Breast epithelium (tissue), 4 donors: Measurements from ENCODE around the gene TMEM158. TPM values are rescaled to one million over a fixed set of nuclear protein-coding genes. Genes with fewer than 3 reads are reported as not detected.
A peak's percentile ranks its signal among the peaks of the same experiment; 100 is the strongest.

Experiments
- DNase-seq, 2 donors: peaks; one replicate each; pipeline ENCODE4 v3.0.0-alpha.2; 2019; ENCODE audit warnings: low spot score in 2 of 2
- H3K27ac ChIP-seq, 2 donors: fragments of 200-600 bp; sonication (generic) in 1 of 2; one replicate each; pipeline ENCODE4 v1.5.1; 2016 to 2019; ENCODE audit warnings: mild to moderate bottlenecking in 1 of 2
- H3K27me3 ChIP-seq, 2 donors: fragments of 200-600 bp; sonication (generic) in 1 of 2; one replicate each; pipeline versions ENCODE4 v1.5.1 to v1.6.0; 2017 to 2019; ENCODE audit warnings: control low read depth in 1 of 2, mild to moderate bottlenecking in 1 of 2
- H3K36me3 ChIP-seq: fragments of 200-600 bp; one replicate; pipeline ENCODE4 v1.5.1; 2019
- H3K4me1 ChIP-seq, 2 donors: fragments of 200-600 bp; sonication (generic); one replicate each; pipeline ENCODE4 v1.5.1; 2016 to 2019; ENCODE audit warnings: control low read depth in 1 of 2
- H3K4me3 ChIP-seq, 3 donors: fragments of 200-600 bp; sonication (generic); 1 replicate in 2 of 3; 2 replicates in 1 of 3; pipeline ENCODE4 v1.5.1; 2016 to 2019; ENCODE audit warnings: mild to moderate bottlenecking in 3 of 3, moderate library complexity in 2 of 3
- H3K9me3 ChIP-seq, 2 donors: fragments of 200-600 bp; sonication (generic) in 1 of 2; one replicate each; pipeline ENCODE4 v1.5.1; 2016 to 2019; ENCODE audit warnings: control low read depth in 1 of 2
- POLR2A ChIP-seq: fragments of 450-650 bp; IDR thresholded peaks from one replicate; pipeline ENCODE4 v1.6.1; 2016; ENCODE audit warnings: antibody characterized with exemption, mild to moderate bottlenecking, moderate library complexity
- POLR2AphosphoS5 ChIP-seq, 3 donors: sonication (generic); formaldehyde crosslinking; IDR thresholded peaks; one replicate each; pipeline ENCODE4 v1.6.1; 2017; ENCODE audit warnings: antibody characterized with exemption in 3 of 3
- intact Hi-C: fragments of 100-400 bp; cut with DNase I; formaldehyde crosslinking; loops from one replicate; pipeline ENCODE4 v1.15.1; 2023; ENCODE audit warnings: low total_unique reads
- total RNA-seq, 3 donors: library from RNA; depleted of rRNA; stranded (reverse); fragments of >200 nt; gene quantifications; one replicate each; pipeline ENCODE4 v1.1.0, GENCODE V29; 2016
- TF ChIP-seq, protein P1 (sequence below), 3 donors: fragments of 450-650 bp; IDR thresholded peaks; one replicate each; pipeline ENCODE4 v1.5.1; 2016 to 2017; ENCODE audit warnings: antibody characterized with exemption in 3 of 3, mild to moderate bottlenecking in 3 of 3, moderate library complexity in 3 of 3

The TMEM158 gene
- total RNA-seq, 3 donors from 2014 or later = 0.48 to 2.0 (median 1.0) TPM

DNA sequence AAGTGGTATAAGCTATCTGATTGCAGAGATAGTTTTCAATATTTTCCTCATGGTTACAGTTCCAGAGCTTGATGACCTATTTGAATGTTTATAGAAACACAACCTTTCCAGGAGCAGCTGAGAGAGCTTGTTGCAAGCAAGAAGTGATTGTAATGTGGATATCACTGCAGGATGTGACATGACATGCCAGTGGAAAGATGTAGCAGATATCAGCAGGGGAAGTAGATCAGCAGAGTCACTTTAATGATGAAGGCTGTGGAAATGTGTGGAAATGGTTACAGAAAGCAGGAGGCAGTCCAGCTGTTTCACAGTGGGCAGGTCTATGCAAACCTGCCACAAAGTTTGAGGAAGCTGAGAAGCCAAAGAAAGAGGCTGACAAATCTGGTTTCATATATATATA lies 21.0 kb downstream of the TMEM158 start:
- Histone ChIP-seq H3K9me3 (no peaks in the 10 kb centered on the region), H3K36me3 (no peaks in the 10 kb centered on the region), H3K27me3 (no peaks in the 10 kb centered on the region), H3K4me1 (no peaks in the 10 kb centered on the region), H3K4me3 (no peak overlapping the region), H3K27ac (no peak overlapping the region)
- TF ChIP-seq POLR2A = no peak
- no peak for TF ChIP-seq POLR2AphosphoS5 (IDR thresholded peaks at IDR 0.05)
- intact Hi-C loops = no loop called here
- DNase-seq = no peak

DNA sequence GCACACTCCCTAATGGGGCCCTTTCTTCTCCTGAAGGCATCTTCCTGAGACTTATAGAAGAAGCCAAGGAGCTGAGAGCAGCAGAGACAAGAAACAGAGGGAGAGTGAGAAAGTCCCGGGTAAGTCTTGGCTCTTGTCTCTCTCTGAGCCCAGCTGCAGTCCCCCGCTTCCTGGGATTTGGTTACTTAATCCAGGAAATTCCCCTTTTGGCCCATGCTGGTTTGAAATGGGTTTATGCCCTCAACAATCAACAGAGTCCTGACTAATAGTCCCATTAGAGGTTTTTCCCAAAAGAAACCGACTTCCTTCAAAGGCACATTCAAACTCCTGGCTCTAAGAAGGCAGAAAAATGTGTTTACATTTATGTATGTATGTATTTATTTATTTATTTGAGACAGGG lies 22.0 kb downstream of the TMEM158 start:
- DNase-seq = no peak
- no peaks in the 10 kb centered on the region for H3K27me3 ChIP-seq
- H3K9me3 ChIP-seq = no peaks in the 10 kb centered on the region
- TF ChIP-seq POLR2A (no peak), POLR2AphosphoS5 (IDR thresholded peaks at IDR 0.05) (no peak)
- TF ChIP-seq, protein P1, sequence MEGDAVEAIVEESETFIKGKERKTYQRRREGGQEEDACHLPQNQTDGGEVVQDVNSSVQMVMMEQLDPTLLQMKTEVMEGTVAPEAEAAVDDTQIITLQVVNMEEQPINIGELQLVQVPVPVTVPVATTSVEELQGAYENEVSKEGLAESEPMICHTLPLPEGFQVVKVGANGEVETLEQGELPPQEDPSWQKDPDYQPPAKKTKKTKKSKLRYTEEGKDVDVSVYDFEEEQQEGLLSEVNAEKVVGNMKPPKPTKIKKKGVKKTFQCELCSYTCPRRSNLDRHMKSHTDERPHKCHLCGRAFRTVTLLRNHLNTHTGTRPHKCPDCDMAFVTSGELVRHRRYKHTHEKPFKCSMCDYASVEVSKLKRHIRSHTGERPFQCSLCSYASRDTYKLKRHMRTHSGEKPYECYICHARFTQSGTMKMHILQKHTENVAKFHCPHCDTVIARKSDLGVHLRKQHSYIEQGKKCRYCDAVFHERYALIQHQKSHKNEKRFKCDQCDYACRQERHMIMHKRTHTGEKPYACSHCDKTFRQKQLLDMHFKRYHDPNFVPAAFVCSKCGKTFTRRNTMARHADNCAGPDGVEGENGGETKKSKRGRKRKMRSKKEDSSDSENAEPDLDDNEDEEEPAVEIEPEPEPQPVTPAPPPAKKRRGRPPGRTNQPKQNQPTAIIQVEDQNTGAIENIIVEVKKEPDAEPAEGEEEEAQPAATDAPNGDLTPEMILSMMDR (IDR thresholded peaks at IDR 0.05) = no peak
- intact Hi-C loops = no loop called here
- no peak overlapping the region for H3K27ac ChIP-seq
- no peaks in the 10 kb centered on the region for H3K36me3 ChIP-seq
- no peak overlapping the region for H3K4me3 ChIP-seq
- no peaks in the 10 kb centered on the region for H3K4me1 ChIP-seq

DNA sequence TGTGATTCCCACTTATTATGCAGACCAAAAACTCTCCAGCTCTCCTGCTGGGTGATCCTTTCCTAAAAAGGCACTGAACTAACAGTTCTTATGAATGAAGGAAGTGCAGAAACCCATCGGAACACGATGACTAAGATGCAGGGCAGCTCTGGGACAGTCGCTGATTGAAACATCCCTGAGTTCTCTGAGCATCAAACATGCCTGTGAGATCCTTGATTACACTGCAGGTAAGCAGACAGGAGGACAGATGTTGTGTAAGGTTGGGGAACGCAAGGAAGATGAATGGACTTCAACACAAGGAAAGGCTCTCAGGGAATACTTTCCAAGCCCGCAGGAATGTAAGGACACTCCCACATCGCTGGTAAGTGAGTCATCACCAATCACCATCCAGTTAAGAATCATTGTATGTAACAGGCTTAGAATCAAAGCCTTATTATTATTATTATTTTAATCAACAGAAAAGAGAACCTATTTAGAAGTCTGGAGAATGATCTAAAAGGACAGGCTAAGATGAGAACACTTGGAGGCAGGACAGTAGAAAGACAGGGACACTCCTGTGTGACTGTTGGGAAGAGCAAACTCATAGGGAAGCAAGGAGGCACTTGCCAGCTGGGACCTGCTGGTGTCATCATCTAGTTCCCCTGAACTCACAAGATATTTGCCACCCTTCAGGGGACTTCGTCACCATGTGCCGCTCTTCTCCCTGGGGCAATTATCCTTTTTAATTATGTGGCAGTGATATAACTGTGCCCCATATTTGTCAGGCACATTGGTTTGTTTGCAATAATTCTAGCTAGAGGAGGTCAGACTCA lies 26.0 kb downstream of the TMEM158 start:
- DNase-seq = peak in 1 of 2 donors; percentile 78
- intact Hi-C loops = no loop called here
- Histone ChIP-seq H3K27me3 (no peaks in the 10 kb centered on the region), H3K9me3 (no peaks in the 10 kb centered on the region), H3K36me3 (no peaks in the 10 kb centered on the region), H3K27ac (peak overlapping the region in 1 of 2 donors; percentile 63), H3K4me3 (no peak overlapping the region), H3K4me1 (no peaks in the 10 kb centered on the region)
- TF ChIP-seq POLR2A (no peak), POLR2AphosphoS5 (IDR thresholded peaks at IDR 0.05) (no peak)
- TF ChIP-seq, protein P1 (IDR thresholded peaks at IDR 0.05) = no peak

DNA sequence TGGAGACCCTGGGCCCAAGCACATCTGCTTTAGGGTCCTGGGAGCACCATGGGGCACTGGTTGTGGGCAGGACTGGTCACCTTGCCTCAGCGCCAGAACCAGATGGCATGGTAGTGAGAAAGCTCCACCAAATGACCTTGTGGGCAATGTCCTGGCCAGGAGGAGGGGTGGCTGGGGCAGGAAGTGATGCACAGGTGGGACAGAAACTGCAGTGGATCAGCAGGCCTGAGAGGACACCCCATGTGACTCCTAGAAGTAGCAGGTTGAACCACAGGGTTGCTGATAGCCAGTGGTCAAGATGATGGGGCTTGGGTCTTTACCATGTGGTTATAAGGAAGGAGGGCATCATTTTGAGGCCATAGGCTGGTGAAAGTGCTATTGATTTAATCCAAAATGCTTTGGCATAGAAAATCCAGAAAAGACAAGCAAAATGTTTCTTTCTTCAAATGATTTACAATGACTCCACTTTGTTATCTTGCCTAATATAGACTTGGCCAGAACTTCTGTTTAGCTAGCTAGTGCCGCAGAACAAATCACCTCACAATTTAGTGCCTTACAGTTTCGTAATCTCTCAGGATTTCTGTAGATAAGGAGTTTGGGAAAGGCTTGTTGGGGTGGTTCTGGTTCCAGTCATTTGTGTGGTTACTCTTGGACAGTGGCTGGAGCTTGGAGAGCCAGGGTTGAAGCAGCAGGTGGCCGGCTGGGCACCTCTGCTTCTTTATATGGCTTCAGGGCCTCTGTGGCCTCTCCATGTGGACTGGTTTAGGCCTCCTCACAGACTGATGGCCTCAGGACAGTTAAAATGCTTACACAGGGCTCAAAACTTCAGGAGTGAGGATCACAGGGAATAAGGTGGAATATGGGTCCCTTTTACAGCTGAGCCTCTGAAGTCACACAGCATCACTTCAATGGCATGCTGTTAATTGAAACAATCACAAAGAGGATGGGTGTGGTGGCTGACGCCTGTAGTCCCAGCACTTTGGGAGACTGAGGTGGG lies 27.5 kb downstream of the TMEM158 start:
- Histone ChIP-seq H3K27me3 (no peaks in the 10 kb centered on the region), H3K27ac (no peak overlapping the region), H3K9me3 (no peaks in the 10 kb centered on the region), H3K4me3 (no peak overlapping the region), H3K36me3 (no peaks in the 10 kb centered on the region), H3K4me1 (no peaks in the 10 kb centered on the region)
- intact Hi-C loops = no loop called here
- DNase-seq = no peak
- TF ChIP-seq, protein P1 (IDR thresholded peaks at IDR 0.05) = no peak
- TF ChIP-seq POLR2AphosphoS5 (IDR thresholded peaks at IDR 0.05) = no peak
- no peak for TF ChIP-seq POLR2A

DNA sequence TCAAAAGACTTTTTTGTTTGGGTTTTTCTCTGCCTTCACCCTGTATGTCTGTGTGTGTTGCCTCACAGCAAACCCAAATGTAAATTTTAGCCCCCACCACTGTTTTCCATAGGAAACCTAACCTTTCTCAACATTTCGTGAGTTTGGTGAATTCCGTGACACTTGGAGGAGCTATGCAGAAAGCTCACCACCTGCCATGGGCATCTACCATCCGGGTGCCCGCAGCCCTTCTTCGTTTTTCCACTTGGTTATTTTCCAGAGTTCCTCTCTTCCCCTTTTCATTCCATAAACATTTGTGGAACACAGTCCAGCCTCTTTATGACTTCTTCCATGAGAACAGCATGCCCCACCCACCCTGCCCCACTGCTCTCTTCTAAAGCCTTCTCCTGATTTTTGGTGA lies 31.3 kb downstream of the TMEM158 start:
- DNase-seq = no peak
- H3K9me3 ChIP-seq = no peaks in the 10 kb centered on the region
- H3K36me3 ChIP-seq = no peaks in the 10 kb centered on the region
- no peaks in the 10 kb centered on the region for H3K4me1 ChIP-seq
- intact Hi-C loops = no loop called here
- no peak overlapping the region for H3K27ac ChIP-seq
- H3K27me3 ChIP-seq = no peaks in the 10 kb centered on the region
- TF ChIP-seq, protein P1 (IDR thresholded peaks at IDR 0.05) = no peak
- TF ChIP-seq POLR2A (no peak), POLR2AphosphoS5 (IDR thresholded peaks at IDR 0.05) (no peak)
- H3K4me3 ChIP-seq = no peak overlapping the region
